GM13977 (cell line): ENCODE data around the gene DDX19B.
"Not testable (repeated sequence)": the region's sequence is repeated elsewhere in the genome, so short reads cannot be mapped to it uniquely, and the experiment has no call there.

ENCODE experiments used
- DNase-seq: peaks from one replicate; pipeline ENCODE4 v3.0.0; 2012; ENCODE audit warnings: low spot score
- CTCF ChIP-seq: IDR thresholded peaks from 2 replicates; pipeline ENCODE4 v1.5.1; 2012; ENCODE audit warnings: mild to moderate bottlenecking, control low read depth; ENCODE audit not compliant: insufficient read depth; ENCODE audit errors: extremely low read depth, missing control alignments
- in situ Hi-C: fragments of 300-500 bp; cut with MboI; formaldehyde crosslinking; loops from one replicate; pipeline ENCODE4 v1.12.0; 2022; ENCODE audit warnings: low sequenced_read_pairs, low pct_unique_long_range_greater_than_20kb, mixed read lengths, inconsistent platforms; ENCODE audit not compliant: unreplicated experiment

DDX19B gene

DNA sequence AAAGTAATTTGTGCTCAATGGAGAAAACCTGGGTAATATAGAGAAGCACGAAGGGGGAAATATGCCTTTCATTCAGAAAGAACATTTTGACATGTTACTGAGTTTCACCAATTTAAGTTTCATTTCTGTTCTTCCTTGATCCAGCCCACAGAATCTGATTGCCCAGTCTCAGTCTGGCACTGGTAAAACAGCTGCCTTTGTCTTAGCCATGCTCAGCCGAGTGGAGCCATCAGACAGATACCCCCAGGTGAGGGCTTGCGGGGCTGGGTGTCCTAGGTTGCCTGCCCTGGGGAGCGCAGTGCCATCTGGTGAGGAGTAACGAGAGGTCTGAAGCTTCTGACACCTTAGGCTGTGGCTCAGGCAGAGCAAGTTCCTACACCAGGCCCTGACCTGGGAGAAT, 65.4 kb downstream of the DDX19B start:
- DNase-seq: no peak
- TF ChIP-seq CTCF: no peak
- in situ Hi-C loops: no loop called here

DNA sequence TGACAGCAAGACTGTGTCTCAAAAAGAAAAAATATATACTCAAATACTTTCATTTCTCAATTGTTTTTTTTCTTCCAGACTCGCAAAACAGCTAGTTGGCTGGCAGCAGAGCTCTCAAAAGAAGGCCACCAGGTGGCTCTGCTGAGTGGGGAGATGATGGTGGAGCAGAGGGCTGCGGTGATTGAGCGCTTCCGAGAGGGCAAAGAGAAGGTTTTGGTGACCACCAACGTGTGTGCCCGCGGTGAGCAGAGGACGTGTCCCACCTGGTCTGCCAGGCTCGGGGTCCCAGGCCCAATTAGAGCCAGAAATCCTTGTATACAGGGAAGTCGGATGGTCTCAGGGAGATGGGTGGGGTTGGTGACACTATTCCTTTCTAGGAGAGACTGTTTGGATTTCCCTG, 71.2 kb downstream of the DDX19B start:
- DNase-seq, in situ Hi-C loops: not testable (repeated sequence)
- TF ChIP-seq CTCF: peak; percentile 54

- in situ Hi-C loops: no loop called here
- no peak for DNase-seq
- no peak for TF ChIP-seq CTCF
These were observed 71.9 kb downstream of the DDX19B start for GRCh38 chr16:70370924-70371323.

- in situ Hi-C loops: no loop called here
- no peak for DNase-seq
- no peak for TF ChIP-seq CTCF
These were observed 74.1 kb downstream of the DDX19B start for GRCh38 chr16:70372921-70373728.

DNA sequence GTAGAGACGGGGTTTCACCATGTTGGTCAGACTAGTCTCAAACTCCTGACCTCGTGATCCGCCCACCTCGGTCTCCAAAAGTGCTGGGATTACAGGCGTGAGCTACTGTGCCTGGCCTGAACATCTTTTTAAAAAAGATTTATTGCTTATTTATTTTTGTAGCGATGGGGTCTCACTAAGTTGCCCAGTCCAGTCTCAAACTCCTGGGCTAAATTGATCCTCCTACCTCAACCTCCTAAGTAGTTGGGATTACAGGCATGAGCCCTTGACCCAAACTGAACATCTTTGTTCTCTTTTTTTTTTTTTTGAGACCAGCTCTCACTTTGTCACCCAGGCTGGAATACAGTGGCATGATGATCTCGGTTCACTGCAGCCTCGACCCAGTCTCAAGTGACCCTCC, 75.2 kb downstream of the DDX19B start:
- no peak for DNase-seq
- TF ChIP-seq CTCF: no peak
- in situ Hi-C loops: no loop called here

DNA sequence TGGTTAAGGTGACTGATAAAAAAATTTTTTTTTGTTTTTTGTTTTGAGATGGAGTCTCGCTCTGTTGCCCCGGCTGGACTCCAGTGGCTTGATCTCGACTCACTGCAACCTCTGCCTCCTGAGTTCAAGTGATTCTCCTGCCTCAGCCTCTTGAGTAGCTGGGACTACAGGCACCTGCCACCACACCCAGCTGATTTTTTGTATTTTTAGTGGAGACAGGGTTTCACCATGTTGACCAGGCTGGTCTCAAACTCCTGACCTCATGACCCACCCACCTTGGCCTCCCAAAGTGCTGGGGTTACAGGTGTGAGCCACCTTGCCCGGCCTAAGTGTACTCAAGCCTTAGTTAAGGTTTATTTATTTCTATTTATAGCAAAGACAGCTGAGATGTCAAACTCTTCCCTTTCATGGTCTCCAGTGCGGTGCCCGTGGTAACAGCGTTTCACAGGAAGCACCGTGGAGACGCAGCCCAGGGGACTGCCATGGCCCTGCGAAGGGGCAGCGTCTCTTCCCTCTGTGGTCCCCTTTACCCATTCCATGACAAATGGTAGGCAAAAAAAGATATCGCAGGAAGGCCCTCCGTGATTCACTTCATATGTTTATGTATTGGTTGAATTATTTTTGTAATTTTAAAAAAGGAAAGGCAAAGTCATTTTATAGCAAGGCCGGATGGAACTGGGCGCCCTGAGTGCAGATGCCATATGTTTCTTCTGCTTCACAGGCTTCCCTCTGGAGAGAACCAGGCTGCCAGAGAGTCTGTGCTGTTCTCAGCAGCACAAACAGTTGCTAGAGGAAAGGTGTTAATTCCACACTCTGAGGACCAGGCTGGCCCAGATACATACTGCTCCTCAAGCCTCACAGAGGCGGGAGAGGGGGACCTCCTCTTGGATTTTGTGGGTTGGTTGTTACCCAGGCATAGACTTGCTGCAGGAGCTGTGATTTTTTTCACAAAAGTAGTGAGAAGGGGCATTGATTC, 76.9 kb downstream of the DDX19B start:
- DNase-seq: no peak
- in situ Hi-C loops: no loop called here
- no peak for TF ChIP-seq CTCF
